GM18505 (cell line): ENCODE measurements around the gene IVD.

Source experiments
- ATAC-seq: cut with Tn5 transposase; IDR thresholded peaks from one replicate; pipeline ENCODE4 v1.9.1; 2021; ENCODE audit not compliant: unreplicated experiment
- POLR2A ChIP-seq: IDR thresholded peaks from 4 replicates; pipeline ENCODE4 v1.6.1; 2011; ENCODE audit warnings: borderline replicate concordance; ENCODE audit not compliant: insufficient read depth, insufficient read length; ENCODE audit errors: extremely low read depth

IVD gene

GRCh38 chr15:40429068-40429710, 23.6 kb downstream of the IVD start:
- no peak for TF ChIP-seq POLR2A
- no peak for ATAC-seq

GRCh38 chr15:40430271-40430805, 24.7 kb downstream of the IVD start:
- TF ChIP-seq POLR2A, result no peak
- ATAC-seq, result no peak

- no peak for ATAC-seq
- TF ChIP-seq POLR2A, result no peak
These were observed 29.6 kb downstream of the IVD start for GRCh38 chr15:40435023-40435709.

DNA sequence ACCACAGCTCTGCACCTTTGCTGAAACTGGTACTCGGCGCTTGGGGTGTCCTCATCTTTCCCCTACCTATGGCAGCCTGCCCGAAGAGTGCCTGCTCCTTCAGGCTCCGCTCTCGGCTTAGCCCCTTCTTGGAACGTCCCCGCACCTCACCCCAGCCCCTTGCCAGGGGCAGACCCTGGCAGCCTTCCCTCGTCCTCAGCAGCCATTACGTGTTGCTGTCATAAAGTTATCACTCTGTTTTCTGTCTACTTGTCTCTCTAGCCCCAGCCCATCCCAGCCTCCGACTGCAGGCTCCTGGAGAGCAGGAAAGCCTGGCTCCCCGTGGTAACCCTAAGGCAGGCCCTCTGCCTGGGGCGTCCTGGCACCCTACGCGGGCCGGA, 30.1 kb downstream of the IVD start:
- no peak for ATAC-seq
- no peak for TF ChIP-seq POLR2A

- no peak for ATAC-seq
- no peak for TF ChIP-seq POLR2A
These were observed 30.7 kb downstream of the IVD start for GRCh38 chr15:40436116-40436891.

DNA sequence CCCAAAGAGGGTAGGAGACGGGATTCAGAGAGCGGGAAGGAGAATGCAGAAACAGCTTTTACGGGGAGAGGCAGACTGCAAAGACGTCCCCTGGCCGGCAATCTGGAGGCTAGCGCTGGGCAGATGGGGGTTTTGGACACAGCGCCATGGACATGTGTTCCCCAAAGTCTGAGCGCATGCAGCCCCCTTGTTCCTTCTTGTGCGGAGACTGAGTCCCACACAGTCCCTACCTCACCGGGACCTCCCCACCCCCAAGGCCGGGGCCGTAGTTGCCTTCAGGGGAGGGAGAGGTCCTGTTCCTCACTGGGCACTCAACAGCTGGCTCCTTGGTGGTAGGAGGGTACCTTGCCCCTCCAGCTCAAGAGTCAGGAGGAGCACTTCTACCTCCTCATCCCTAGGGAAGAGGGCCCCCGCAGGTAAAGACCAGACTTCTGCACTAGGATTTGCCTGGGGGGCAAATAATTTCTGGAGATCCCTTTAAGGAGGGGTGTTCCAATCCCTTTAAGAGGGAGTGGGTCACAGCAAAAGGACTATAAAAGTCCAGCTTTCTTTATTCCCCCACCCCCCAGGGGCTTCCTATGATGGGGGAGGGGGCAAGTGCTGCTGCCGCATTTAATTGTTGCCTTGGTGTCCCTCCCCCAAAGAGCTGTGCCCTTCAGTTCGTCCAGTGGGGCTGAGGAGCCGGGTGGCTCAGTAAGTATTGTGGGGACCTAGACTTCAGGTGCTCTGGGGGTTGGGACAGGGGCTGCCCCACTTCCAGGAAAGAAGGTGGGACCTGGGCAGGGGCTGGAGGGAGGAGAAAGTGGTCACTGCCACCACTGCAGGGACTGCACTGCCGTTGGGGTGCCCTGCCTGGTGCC, 31.5 kb downstream of the IVD start:
- no peak for ATAC-seq
- no peak for TF ChIP-seq POLR2A

DNA sequence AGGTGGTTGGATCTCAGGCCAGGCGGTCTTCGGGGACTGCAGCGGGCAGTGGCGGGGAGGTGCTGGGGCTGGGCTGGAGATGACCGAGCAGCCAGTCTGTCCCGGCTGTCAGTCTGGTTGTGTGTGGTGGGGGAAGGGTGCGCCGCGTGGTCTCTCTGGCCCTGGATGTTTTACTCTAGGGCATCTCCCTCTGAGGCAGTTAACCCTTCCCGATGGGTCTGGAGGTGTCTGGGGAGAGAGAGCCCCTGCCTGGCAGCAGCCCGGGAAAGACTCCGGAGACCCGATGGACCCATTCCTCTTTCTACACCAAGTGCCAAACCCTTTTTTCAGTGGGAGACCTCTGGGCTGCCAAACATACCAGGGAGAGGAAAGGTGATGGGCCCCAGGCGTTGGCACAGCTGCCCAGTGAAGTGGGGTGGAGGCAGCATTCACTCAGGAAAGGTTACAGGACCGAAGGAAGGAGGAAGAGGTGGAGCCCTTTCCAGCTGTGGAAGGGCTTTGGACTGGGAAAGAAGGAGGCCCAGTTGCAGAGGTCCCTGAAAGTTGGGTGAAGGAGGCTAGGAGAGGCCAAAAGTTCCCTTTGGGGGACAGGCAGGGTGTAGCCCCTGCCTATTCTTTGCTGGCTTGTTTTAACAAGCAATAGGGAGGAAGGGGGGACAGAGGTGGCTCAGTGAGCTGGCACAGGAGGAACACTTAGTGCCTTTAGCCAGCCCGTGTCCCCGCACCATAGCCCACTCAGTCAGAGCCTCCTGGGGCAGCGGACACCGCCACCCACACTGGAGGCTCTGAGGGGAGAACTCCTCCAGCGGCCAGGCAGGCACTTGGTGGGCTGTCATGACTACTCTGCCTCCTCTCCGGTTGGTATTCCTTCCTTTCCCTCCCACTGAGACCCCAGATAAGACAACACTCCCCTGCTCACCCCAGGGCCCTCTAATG, 32.4 kb downstream of the IVD start:
- no peak for ATAC-seq
- no peak for TF ChIP-seq POLR2A

GRCh38 chr15:40438712-40439111, 33.1 kb downstream of the IVD start:
- ATAC-seq, result no peak

GRCh38 chr15:40439461-40439959, 33.9 kb downstream of the IVD start:
- TF ChIP-seq POLR2A, result no peak
- ATAC-seq, result no peak

More at GRCh38 chr15:40438712-40439111, 33.1 kb downstream of the IVD start:
- no peak for TF ChIP-seq POLR2A

DNA sequence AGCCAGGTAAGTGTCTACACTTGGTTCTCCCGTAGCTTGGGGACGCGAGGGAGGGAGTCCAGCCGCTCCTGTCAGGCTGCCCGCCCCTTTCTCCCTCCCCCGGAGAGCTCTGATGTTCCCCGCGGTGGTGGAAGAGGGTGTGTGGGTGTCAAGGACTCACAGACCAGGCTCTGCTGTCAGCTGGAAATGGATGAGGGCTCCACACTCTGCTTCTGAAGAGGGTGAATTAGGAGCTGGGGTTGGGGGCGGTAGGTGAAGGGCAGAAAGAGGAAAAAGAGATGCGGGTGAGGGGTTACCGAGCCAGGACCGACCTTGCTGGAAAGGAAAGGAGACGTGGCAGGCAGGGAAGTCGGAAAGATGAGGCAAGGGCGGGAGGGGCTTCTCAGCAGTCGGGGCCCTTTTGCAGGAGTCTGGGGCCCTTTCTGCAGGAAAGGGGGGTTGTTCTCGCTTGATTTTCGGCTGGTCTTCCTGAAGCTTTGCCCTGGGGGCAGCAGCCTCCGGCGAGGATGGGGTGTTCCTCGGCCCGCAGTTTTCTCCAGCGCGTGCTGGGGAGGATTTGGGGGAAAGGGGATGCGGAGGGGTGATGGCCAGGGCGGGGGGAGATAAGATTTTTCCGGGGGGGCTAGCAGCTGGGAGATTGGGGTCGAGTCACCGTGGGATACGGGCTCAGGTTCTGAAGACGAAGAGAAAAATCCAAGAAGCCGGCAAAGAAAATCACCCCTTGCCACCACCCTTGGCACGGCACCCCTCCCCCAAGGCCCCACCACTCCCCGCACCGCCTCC, 34.6 kb downstream of the IVD start:
- TF ChIP-seq POLR2A, result no peak
- ATAC-seq, result no peak
